Measurements from ENCODE around the gene RPS6KL1. TPM values are rescaled to one million over a fixed set of nuclear protein-coding genes. Genes with fewer than 3 reads are reported as not detected.

The RPS6KL1 gene
- total RNA-seq, 1 experiment from 2014 or later = 4.2 TPM

- Histone ChIP-seq H3K27ac (no peak overlapping the region), H2AFZ (0 out of 2 replicates have a peak overlapping the region, but pooled peaks have one; percentile 89), H3K79me2 (ENCODE audit: low read depth) (no peaks in the 10 kb centered on the region), H3K4me1 (replicated peaks; ENCODE audit: insufficient read depth) (peaks cover 20% of the 10 kb centered on the region), H4K20me1 (ENCODE audit: insufficient read depth) (no peaks in the 10 kb centered on the region), H3K36me3 (ENCODE audit: low read depth) (no peaks in the 10 kb centered on the region), H3K9me3 (ENCODE audit: insufficient read depth, low read depth) (no peaks in the 10 kb centered on the region), H3K4me2 (peak overlapping the region; percentile 92), H3F3A (ENCODE audit: insufficient read depth, low read depth) (peaks cover 11% of the 10 kb centered on the region; the same call in 1 of the 2 replicates), H3K9me2 (ENCODE audit: insufficient read depth) (no peaks in the 10 kb centered on the region), H3K4me3 (peak overlapping the region; percentile 66; the same call in 1 of the 2 replicates), H3K27me3 (ENCODE audit: insufficient read depth, low read depth) (peaks cover 5% of the 10 kb centered on the region; the same call in 1 of the 2 replicates)
- TSS peak; percentile 72 for BruUV-seq (replicated peaks)
- TF ChIP-seq CTCF (conservative IDR thresholded peaks at IDR 0.05) = no peak
- no peak for TF ChIP-seq EZH2 (IDR thresholded peaks at IDR 0.05; ENCODE audit: low read depth)
- intact Hi-C loops (cut with micrococcal nuclease; ENCODE audit: unreplicated experiment) = no loop called here
- ChIA-PET CTCF (interaction anchor here (0.8 kb wide), 1 partner anchor 9 kb away, joined by 3 read pairs; no protein-coding TSS in a partner anchor), POLR2A (ENCODE audit: unreplicated experiment) (interaction anchor here (0.6 to 1.0 kb wide), 2 partner anchors 8 to 54 kb away, joined by 3 read pairs; no protein-coding TSS in a partner anchor)
- no peak for DNase-seq
Observed at GRCh38 chr14:74956027-74956279, 32.9 kb upstream of the RPS6KL1 start.

GRCh38 chr14:74955229-74956026, 32.4 kb upstream of the RPS6KL1 start, which contains the start of gene PGF:
TSS of gene PGF (minus strand) at chr14:74955597. CDS start at chr14:74955242, 355 bp downstream.
- POLR2A ChIA-PET (ENCODE audit: unreplicated experiment) = interaction anchor here (0.6 to 1.0 kb wide), 9 partner anchors 8 to 389 kb away, joined by 3 to 7 read pairs (median 4); partner anchors contain the start of gene ZC2HC1C
- intact Hi-C loops (cut with micrococcal nuclease; ENCODE audit: unreplicated experiment) = loop anchor here (2.0 kb wide), 1 partner anchor 47 kb away; the partner anchor contains the start of gene EIF2B2

More at GRCh38 chr14:74955229-74956026, 32.4 kb upstream of the RPS6KL1 start, which contains the start of gene PGF:
- Histone ChIP-seq H3K36me3 (ENCODE audit: low read depth) (no peaks in the 10 kb centered on the region), H3K9me3 (ENCODE audit: insufficient read depth, low read depth) (no peaks in the 10 kb centered on the region), H4K20me1 (ENCODE audit: insufficient read depth) (no peaks in the 10 kb centered on the region), H3K4me1 (replicated peaks; ENCODE audit: insufficient read depth) (peaks cover 19% of the 10 kb centered on the region), H3K79me2 (ENCODE audit: low read depth) (no peaks in the 10 kb centered on the region), H3K9me2 (ENCODE audit: insufficient read depth) (no peaks in the 10 kb centered on the region), H3K4me3 (peak within 1 kb of the TSS; percentile 66), H3F3A (ENCODE audit: insufficient read depth, low read depth) (peaks cover 11% of the 10 kb centered on the region; the same call in 1 of the 2 replicates), H3K27ac (no peak within 1 kb of the TSS), H3K4me2 (peak within 1 kb of the TSS; percentile 92), H3K27me3 (ENCODE audit: insufficient read depth, low read depth) (peaks cover 5% of the 10 kb centered on the region; the same call in 1 of the 2 replicates), H2AFZ (peak within 1 kb of the TSS; percentile 89)
- CTCF ChIA-PET = interaction anchor here (0.7 to 0.8 kb wide), 3 partner anchors 9 to 337 kb away, joined by 3 to 4 read pairs (median 3); no protein-coding TSS in a partner anchor
- peak; percentile 49 to 86 for DNase-seq
- BruUV-seq (replicated peaks) = no TSS peak
- TF ChIP-seq CTCF (conservative IDR thresholded peaks at IDR 0.05) (no peak), EZH2 (IDR thresholded peaks at IDR 0.05; ENCODE audit: low read depth) (no peak)

All from PC-9 (cell line).